HL-60 (cell line): ENCODE data around the gene UBE2J2.

Experiments
- DNase-seq, 2 experiments: peaks; one replicate each; pipeline ENCODE4 v3.0.0-alpha.2; 2010 to 2020; ENCODE audit warnings: low read depth in 1 of 2, low spot score in 1 of 2
- H3K27ac ChIP-seq: fragments of 250-450 bp; sonication (Bioruptor Pico); replicated peaks from 2 replicates; pipeline ENCODE4 v1.5.1; 2020; ENCODE audit warnings: mild to moderate bottlenecking, moderate library complexity
- H3K27me3 ChIP-seq: fragments of 250-450 bp; sonication (Bioruptor Pico); 2 replicates; pipeline ENCODE4 v1.5.1; 2021; ENCODE audit warnings: mild to moderate bottlenecking, moderate library complexity; ENCODE audit not compliant: insufficient read depth, poor library complexity, severe bottlenecking
- H3K4me3 ChIP-seq: replicated peaks from 2 replicates; pipeline ENCODE4 v1.5.1; 2011; ENCODE audit warnings: mild to moderate bottlenecking, control low read depth, low read length; ENCODE audit not compliant: insufficient read depth
- GABPA ChIP-seq: IDR thresholded peaks from 2 replicates; pipeline ENCODE4 v1.6.1; 2012; ENCODE audit warnings: low read depth
- POLR2AphosphoS5 ChIP-seq: IDR thresholded peaks from 2 replicates; pipeline ENCODE4 v1.6.1; 2012; ENCODE audit warnings: low read depth
- SPI1 ChIP-seq: IDR thresholded peaks from 2 replicates; pipeline ENCODE4 v1.6.1; 2012; ENCODE audit warnings: low read depth, mild to moderate bottlenecking, borderline replicate concordance
- TF ChIP-seq, protein P1 (sequence below): IDR thresholded peaks from 2 replicates; pipeline ENCODE4 v1.6.1; 2012; ENCODE audit warnings: low read depth; ENCODE audit not compliant: insufficient replicate concordance
- TF ChIP-seq, protein P2 (sequence below): IDR thresholded peaks from one replicate; pipeline ENCODE4 v1.5.1; 2011; ENCODE audit warnings: low read length, control low read depth, inconsistent platforms; ENCODE audit not compliant: insufficient read depth

Gene UBE2J2

DNA sequence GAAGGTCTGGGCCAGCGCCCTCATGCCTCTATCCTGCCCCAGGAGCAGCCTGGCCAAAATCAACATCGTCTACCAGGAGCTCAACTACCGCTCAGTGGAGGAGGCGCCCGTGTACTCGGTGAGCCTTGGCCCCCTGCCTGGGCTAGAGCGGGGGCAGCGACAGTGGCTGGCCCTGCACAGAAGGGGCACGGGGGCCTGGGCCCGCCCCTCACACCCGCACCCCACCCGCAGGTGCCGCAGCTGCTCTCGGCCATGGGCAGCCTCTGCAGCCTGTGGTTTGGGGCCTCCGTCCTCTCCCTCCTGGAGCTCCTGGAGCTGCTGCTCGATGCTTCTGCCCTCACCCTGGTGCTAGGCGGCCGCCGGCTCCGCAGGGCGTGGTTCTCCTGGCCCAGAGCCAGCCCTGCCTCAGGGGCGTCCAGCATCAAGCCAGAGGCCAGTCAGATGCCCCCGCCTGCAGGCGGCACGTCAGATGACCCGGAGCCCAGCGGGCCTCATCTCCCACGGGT is 17.4 kb upstream of the UBE2J2 start:
- no peak for DNase-seq
- H3K27ac ChIP-seq, result no peak overlapping the region

DNA sequence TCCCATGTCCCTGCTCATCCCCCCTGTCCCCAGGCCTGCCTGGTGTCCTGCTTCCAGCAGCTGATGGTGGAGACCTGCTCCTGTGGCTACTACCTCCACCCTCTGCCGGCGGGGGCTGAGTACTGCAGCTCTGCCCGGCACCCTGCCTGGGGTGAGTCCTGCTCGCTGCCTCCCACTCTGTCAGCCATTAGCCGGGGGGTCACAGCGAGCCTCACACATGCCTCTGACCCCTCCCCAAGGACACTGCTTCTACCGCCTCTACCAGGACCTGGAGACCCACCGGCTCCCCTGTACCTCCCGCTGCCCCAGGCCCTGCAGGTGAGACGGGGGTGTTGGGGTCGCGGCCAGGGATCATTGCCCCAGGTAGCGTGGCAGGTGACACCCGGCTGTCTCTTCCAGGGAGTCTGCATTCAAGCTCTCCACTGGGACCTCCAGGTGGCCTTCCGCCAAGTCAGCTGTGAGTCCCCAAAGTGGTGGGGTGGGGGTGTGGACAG is 16.6 kb upstream of the UBE2J2 start:
- peak in 1 of 2 experiments; percentile 73 for DNase-seq
- Histone ChIP-seq H3K4me3 (no peak overlapping the region), H3K27me3 (no peaks in the 10 kb centered on the region), H3K27ac (no peak overlapping the region)
- TF ChIP-seq, protein P1, sequence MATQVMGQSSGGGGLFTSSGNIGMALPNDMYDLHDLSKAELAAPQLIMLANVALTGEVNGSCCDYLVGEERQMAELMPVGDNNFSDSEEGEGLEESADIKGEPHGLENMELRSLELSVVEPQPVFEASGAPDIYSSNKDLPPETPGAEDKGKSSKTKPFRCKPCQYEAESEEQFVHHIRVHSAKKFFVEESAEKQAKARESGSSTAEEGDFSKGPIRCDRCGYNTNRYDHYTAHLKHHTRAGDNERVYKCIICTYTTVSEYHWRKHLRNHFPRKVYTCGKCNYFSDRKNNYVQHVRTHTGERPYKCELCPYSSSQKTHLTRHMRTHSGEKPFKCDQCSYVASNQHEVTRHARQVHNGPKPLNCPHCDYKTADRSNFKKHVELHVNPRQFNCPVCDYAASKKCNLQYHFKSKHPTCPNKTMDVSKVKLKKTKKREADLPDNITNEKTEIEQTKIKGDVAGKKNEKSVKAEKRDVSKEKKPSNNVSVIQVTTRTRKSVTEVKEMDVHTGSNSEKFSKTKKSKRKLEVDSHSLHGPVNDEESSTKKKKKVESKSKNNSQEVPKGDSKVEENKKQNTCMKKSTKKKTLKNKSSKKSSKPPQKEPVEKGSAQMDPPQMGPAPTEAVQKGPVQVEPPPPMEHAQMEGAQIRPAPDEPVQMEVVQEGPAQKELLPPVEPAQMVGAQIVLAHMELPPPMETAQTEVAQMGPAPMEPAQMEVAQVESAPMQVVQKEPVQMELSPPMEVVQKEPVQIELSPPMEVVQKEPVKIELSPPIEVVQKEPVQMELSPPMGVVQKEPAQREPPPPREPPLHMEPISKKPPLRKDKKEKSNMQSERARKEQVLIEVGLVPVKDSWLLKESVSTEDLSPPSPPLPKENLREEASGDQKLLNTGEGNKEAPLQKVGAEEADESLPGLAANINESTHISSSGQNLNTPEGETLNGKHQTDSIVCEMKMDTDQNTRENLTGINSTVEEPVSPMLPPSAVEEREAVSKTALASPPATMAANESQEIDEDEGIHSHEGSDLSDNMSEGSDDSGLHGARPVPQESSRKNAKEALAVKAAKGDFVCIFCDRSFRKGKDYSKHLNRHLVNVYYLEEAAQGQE, result no peak
- TF ChIP-seq, protein P2, sequence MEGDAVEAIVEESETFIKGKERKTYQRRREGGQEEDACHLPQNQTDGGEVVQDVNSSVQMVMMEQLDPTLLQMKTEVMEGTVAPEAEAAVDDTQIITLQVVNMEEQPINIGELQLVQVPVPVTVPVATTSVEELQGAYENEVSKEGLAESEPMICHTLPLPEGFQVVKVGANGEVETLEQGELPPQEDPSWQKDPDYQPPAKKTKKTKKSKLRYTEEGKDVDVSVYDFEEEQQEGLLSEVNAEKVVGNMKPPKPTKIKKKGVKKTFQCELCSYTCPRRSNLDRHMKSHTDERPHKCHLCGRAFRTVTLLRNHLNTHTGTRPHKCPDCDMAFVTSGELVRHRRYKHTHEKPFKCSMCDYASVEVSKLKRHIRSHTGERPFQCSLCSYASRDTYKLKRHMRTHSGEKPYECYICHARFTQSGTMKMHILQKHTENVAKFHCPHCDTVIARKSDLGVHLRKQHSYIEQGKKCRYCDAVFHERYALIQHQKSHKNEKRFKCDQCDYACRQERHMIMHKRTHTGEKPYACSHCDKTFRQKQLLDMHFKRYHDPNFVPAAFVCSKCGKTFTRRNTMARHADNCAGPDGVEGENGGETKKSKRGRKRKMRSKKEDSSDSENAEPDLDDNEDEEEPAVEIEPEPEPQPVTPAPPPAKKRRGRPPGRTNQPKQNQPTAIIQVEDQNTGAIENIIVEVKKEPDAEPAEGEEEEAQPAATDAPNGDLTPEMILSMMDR, result peak; percentile 47

More for the DNA sequence above, 17.4 kb upstream of the UBE2J2 start:
- TF ChIP-seq POLR2AphosphoS5, result no peak
- TF ChIP-seq GABPA, result no peak
- TF ChIP-seq, protein P1, result no peak
- no peak for TF ChIP-seq SPI1
- TF ChIP-seq, protein P2, result no peak
- no peak overlapping the region for H3K4me3 ChIP-seq
- H3K27me3 ChIP-seq, result no peaks in the 10 kb centered on the region

DNA sequence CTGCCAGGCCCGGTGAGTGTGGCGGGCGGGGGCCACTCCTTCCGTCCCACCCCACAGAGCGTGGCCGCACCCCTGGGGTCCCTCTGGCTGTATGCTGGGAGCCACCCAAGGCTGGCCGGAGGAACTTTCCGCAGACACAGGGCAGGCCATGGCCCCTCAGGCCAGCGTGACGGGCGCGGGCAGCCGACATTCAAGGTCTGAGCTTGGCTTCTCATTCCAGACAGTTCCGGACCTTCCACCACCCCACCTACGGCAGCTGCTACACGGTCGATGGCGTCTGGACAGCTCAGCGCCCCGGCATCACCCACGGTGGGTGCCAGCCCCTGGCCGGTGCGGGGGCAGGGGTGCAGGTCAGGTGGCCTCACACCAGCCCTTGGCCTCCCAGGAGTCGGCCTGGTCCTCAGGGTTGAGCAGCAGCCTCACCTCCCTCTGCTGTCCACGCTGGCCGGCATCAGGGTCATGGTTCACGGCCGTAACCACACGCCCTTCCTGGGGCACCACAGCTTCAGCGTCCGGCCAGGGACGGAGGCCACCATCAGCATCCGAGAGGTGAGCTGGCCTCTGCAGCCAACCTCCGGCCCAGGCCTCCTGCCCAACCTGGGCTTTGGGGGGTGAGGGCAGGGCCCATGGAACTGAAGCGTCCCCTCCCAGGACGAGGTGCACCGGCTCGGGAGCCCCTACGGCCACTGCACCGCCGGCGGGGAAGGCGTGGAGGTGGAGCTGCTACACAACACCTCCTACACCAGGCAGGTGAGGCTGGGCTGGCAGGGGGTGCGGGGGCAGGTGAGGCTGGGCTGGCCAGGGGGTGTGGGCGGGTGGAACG is 13.8 kb upstream of the UBE2J2 start:
- Histone ChIP-seq H3K27me3 (no peaks in the 10 kb centered on the region), H3K27ac (no peak overlapping the region), H3K4me3 (no peak overlapping the region)
- TF ChIP-seq POLR2AphosphoS5 (no peak), GABPA (no peak), SPI1 (no peak)
- TF ChIP-seq, protein P1, result no peak
- TF ChIP-seq, protein P2, result no peak
- DNase-seq, result no peak
